A673 (cell line): ENCODE data around the gene SUOX. TPM values are rescaled to one million over a fixed set of nuclear protein-coding genes. Genes with fewer than 3 reads are reported as not detected.

Experiments
- BruUV-seq: library from RNA; stranded (reverse); fragments of 400-500 nt; replicated peaks from 2 replicates; lab custom pipeline; 2021; lab: Mats Ljungman, UMichigan
- CTCF ChIA-PET: fragments of 300-600 bp; sonication (Branson Sonifier 250); formaldehyde crosslinking; loops from one replicate; lab custom pipeline; 2022; ENCODE audit warnings: antibody characterized with exemption; lab: Charles Lee
- POLR2A ChIA-PET: fragments of 300-600 bp; sonication (Branson Sonifier 250); formaldehyde crosslinking; loops from one replicate; lab custom pipeline; 2022; ENCODE audit warnings: antibody characterized with exemption; ENCODE audit not compliant: low non-redundant PET; lab: Charles Lee
- DNase-seq: peaks from one replicate; pipeline ENCODE4 v3.0.0-alpha.2; 2015; ENCODE audit warnings: low spot score
- H3K27ac ChIP-seq: fragments of 200-600 bp; sonication (generic); 2 replicates; pipeline ENCODE4 v1.5.1; 2016; ENCODE audit warnings: mixed run types, low read depth, mild to moderate bottlenecking, mixed read lengths, antibody characterized with exemption, low read length; ENCODE audit not compliant: poor library complexity, severe bottlenecking
- H3K27me3 ChIP-seq: fragments of 200-600 bp; sonication (generic); replicated peaks from 2 replicates; pipeline ENCODE4 v1.6.1; 2017; ENCODE audit warnings: mixed run types, low read depth, mild to moderate bottlenecking, mixed read lengths, antibody characterized with exemption, low read length; ENCODE audit not compliant: insufficient read depth, poor library complexity
- H3K36me3 ChIP-seq: fragments of 200-600 bp; sonication (generic); 2 replicates; pipeline ENCODE4 v1.6.1; 2016; ENCODE audit warnings: mixed run types, mild to moderate bottlenecking, mixed read lengths, antibody characterized with exemption, low read length; ENCODE audit not compliant: insufficient read depth, poor library complexity, severe bottlenecking
- H3K4me1 ChIP-seq: fragments of 200-600 bp; sonication (generic); 2 replicates; pipeline ENCODE4 v1.6.1; 2017; ENCODE audit warnings: mixed run types, mild to moderate bottlenecking, mixed read lengths, antibody characterized with exemption, low read length; ENCODE audit not compliant: insufficient read depth, poor library complexity, severe bottlenecking
- H3K4me3 ChIP-seq: fragments of 200-600 bp; sonication (generic); 2 replicates; pipeline ENCODE4 v1.5.1; 2016; ENCODE audit warnings: low read depth, mixed run types, mild to moderate bottlenecking, mixed read lengths, low read length; ENCODE audit not compliant: poor library complexity, severe bottlenecking
- H3K9me3 ChIP-seq: fragments of 200-600 bp; sonication (generic); 2 replicates; pipeline ENCODE4 v1.6.1; 2016; ENCODE audit warnings: mixed run types, low read depth, mild to moderate bottlenecking, mixed read lengths, antibody characterized with exemption, low read length; ENCODE audit not compliant: poor library complexity, severe bottlenecking
- CTCF ChIP-seq: fragments of 300-800, 200-600 bp; sonication (generic); conservative IDR thresholded peaks from 2 replicates; pipeline ENCODE4 v1.5.1; 2017; ENCODE audit warnings: low read depth, mild to moderate bottlenecking, antibody characterized with exemption, low read length, moderate library complexity, mixed read lengths
- EZH2 ChIP-seq: fragments of 200-600 bp; sonication (generic); IDR thresholded peaks from 2 replicates; pipeline ENCODE4 v1.6.1; 2017; ENCODE audit warnings: borderline replicate concordance, low read depth, mild to moderate bottlenecking, mixed read lengths, antibody characterized with exemption, low read length; ENCODE audit not compliant: poor library complexity, severe bottlenecking
- intact Hi-C: fragments of 100-400 bp; cut with micrococcal nuclease; formaldehyde crosslinking; loops from one replicate; pipeline ENCODE4 v1.10.0; 2022; ENCODE audit not compliant: unreplicated experiment
- total RNA-seq: library from RNA; stranded (reverse); gene quantifications from 2 replicates; pipeline ENCODE4 v1.2.3, GENCODE V29; 2021

SUOX gene
- total RNA-seq, 1 experiment from 2014 or later = 2.2 TPM

DNA sequence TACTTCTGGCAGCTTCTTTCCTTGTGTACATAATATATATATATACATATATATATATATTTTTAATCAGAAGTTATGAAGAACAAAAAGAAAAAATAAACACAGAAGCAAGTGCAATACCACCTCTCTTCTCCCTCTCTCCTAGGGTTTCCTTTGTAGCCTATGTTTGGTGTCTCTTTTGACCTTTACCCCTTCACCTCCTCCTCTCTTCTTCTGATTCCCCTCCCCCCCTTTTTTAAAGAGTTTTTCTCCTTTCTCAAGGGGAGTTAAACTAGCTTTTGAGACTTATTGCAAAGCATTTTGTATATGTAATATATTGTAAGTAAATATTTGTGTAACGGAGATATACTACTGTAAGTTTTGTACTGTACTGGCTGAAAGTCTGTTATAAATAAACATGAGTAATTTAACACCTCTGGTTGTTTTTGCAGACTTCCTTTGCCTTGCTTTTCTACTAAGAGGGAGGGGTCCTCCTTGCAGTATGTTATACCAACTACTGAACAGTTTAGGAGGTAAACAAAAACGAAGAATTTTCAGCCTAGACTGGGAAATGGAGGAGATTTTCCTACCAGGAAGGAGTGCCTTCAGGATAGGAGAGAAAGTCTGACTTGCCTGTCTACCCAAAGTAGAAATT, 41.1 kb downstream of the SUOX start:
- ChIA-PET CTCF (no interaction called here), POLR2A (no interaction called here)
- no peak for DNase-seq
- peak overlapping the region; percentile 51 for H3K27ac ChIP-seq
- no TSS peak for BruUV-seq
- intact Hi-C loops = no loop called here
- H3K4me3 ChIP-seq = no peak overlapping the region
- no peaks in the 10 kb centered on the region for H3K9me3 ChIP-seq
- H3K36me3 ChIP-seq = peaks cover 6% of the 10 kb centered on the region
- TF ChIP-seq EZH2 (no peak), CTCF (no peak)
- H3K27me3 ChIP-seq = no peaks in the 10 kb centered on the region
- peaks cover 37% of the 10 kb centered on the region for H3K4me1 ChIP-seq

- POLR2A ChIA-PET = no interaction called here
- Histone ChIP-seq H3K4me3 (no peak overlapping the region), H3K27ac (no peak overlapping the region), H3K36me3 (peaks cover 26% of the 10 kb centered on the region), H3K4me1 (peaks cover 42% of the 10 kb centered on the region), H3K27me3 (no peaks in the 10 kb centered on the region), H3K9me3 (no peaks in the 10 kb centered on the region)
- CTCF ChIA-PET = interaction anchor here (0.6 kb wide), 2 partner anchors 10 to 100 kb away, joined by 3 to 4 read pairs; no protein-coding TSS in a partner anchor
- intact Hi-C loops = loop anchor here (2.0 to 10.0 kb wide), 4 partner anchors 43 to 301 kb away; partner anchors contain the start of genes ORMDL2, SARNP, SMARCC2 and SUOX
- DNase-seq = no peak
- TF ChIP-seq EZH2 = no peak
- no peak for TF ChIP-seq CTCF
- no TSS peak for BruUV-seq
Measured at GRCh38 chr12:56040151-56040550, 43.1 kb downstream of the SUOX start.

DNA sequence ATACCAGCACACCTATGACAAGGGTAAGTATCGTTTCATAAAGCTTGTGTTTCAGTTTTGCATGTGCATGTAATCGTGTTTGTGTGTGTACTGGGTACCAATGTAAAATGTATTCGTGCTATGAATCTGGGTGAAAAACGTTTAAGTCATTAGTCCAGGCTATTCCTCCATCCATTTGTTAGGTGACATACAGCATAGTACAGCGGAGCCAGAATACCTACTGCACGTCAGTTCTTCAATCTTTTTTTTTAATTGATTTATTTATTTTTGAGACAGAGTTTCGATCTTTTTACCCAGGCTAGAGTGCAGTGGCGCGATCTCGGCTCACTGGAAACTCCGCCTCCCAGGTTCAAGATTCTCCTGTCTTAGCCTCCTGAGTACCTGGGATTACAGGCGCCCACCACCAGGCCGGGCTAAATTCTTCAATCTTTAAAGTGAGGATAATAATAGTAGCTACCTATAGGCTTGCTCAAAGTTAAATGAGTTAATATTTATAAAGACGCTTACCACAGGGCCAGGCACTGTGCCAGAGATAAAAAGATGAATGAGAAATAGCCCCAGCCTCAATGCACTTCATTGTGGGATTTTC, 44.0 kb downstream of the SUOX start:
- TSS peak; percentile 95 for BruUV-seq
- Histone ChIP-seq H3K27me3 (no peaks in the 10 kb centered on the region), H3K9me3 (no peaks in the 10 kb centered on the region), H3K4me1 (peaks cover 42% of the 10 kb centered on the region), H3K4me3 (peak overlapping the region; percentile 36), H3K27ac (peak overlapping the region; percentile 69), H3K36me3 (peaks cover 32% of the 10 kb centered on the region)
- CTCF ChIA-PET = interaction anchor here (0.5 to 0.6 kb wide), 2 partner anchors 11 to 378 kb away, joined by 3 to 9 read pairs; no protein-coding TSS in a partner anchor
- TF ChIP-seq CTCF (no peak), EZH2 (no peak)
- no peak for DNase-seq
- intact Hi-C loops = loop anchor here (2.0 to 10.0 kb wide), 4 partner anchors 44 to 302 kb away; partner anchors contain the start of genes ORMDL2, SARNP, SMARCC2 and SUOX
- POLR2A ChIA-PET = no interaction called here
